ENCODE data around the gene COL25A1. TPM values are rescaled to one million over a fixed set of nuclear protein-coding genes. Genes with fewer than 3 reads are reported as not detected.

The COL25A1 gene
- total RNA-seq, 1 donor from 2014 or later, result 8.6 TPM

Other genes with a start within 250 kb of the COL25A1 start
- 22.9 TPM for gene SEC24B, start 131.2 kb upstream of the COL25A1 start, total RNA-seq